Esophagus muscularis mucosa (tissue), 4 donors: ENCODE results near the gene PYCR2.

Source experiments
- CTCF ChIP-seq, 3 experiments: fragments of 200-600 bp in 2 of 3; fragments of 450-650 bp in 1 of 3; sonication (generic) in 2 of 3; IDR thresholded peaks; one replicate each; pipeline ENCODE4 v1.5.1; 2017 to 2019; ENCODE audit warnings: antibody characterized with exemption in 3 of 3, mild to moderate bottlenecking in 2 of 3, moderate library complexity in 1 of 3
- EP300 ChIP-seq: sonication (generic); formaldehyde crosslinking; IDR thresholded peaks from one replicate; pipeline ENCODE4 v1.6.1; 2017; ENCODE audit warnings: antibody characterized with exemption
- POLR2A ChIP-seq: fragments of 450-650 bp; IDR thresholded peaks from one replicate; pipeline ENCODE4 v1.6.1; 2017; ENCODE audit warnings: antibody characterized with exemption, moderate library complexity, mild to moderate bottlenecking, low read depth
- POLR2AphosphoS5 ChIP-seq, 2 donors: sonication (generic); formaldehyde crosslinking; IDR thresholded peaks; one replicate each; pipeline ENCODE4 v1.6.1; 2017; ENCODE audit warnings: antibody characterized with exemption in 2 of 2

GRCh38 chr1:225908773-225909172 lies 15.3 kb downstream of the PYCR2 start:
- no peak for TF ChIP-seq POLR2A
- TF ChIP-seq CTCF (IDR thresholded peaks at IDR 0.05) = no peak
- TF ChIP-seq POLR2AphosphoS5 (IDR thresholded peaks at IDR 0.05) = no peak
- TF ChIP-seq EP300 = no peak
